ENCODE results near the gene ADGRF4.

ADGRF4 gene

GRCh38 chr6:47679322-47679906 lies 19.0 kb upstream of the ADGRF4 start:
- no peak for TF ChIP-seq CTCF (IDR thresholded peaks at IDR 0.05; ENCODE audit: low read depth, low read length, missing control alignments)
- Histone ChIP-seq H3K36me3 (replicated peaks) (no peaks in the 10 kb centered on the region), H3K27me3 (replicated peaks) (no peaks in the 10 kb centered on the region), H3K4me3 (ENCODE audit: low read depth, low read length) (no peak overlapping the region), H3K27ac (no peak overlapping the region)
- in situ Hi-C loops (cut with HindIII; ENCODE audit: low pct_ligation_motif_present, low sequenced_read_pairs), result no loop called here
- no peak for DNase-seq

GRCh38 chr6:47680051-47680450 lies 18.3 kb upstream of the ADGRF4 start:
- no peak for DNase-seq
- no peak overlapping the region for H3K27ac ChIP-seq

GRCh38 chr6:47680724-47681123 lies 17.7 kb upstream of the ADGRF4 start:
- TF ChIP-seq CTCF (IDR thresholded peaks at IDR 0.05; ENCODE audit: low read depth, low read length, missing control alignments), result no peak
- DNase-seq, result no peak
- in situ Hi-C loops (cut with HindIII; ENCODE audit: low pct_ligation_motif_present, low sequenced_read_pairs), result no loop called here

More at GRCh38 chr6:47680051-47680450, 18.3 kb upstream of the ADGRF4 start:
- Histone ChIP-seq H3K27me3 (replicated peaks) (no peaks in the 10 kb centered on the region), H3K36me3 (replicated peaks) (no peaks in the 10 kb centered on the region), H3K4me3 (ENCODE audit: low read depth, low read length) (no peak overlapping the region)
- in situ Hi-C loops (cut with HindIII; ENCODE audit: low pct_ligation_motif_present, low sequenced_read_pairs), result no loop called here
- no peak for TF ChIP-seq CTCF (IDR thresholded peaks at IDR 0.05; ENCODE audit: low read depth, low read length, missing control alignments)

GRCh38 chr6:47681201-47681990 lies 17.0 kb upstream of the ADGRF4 start:
- no peak overlapping the region for H3K27ac ChIP-seq
- TF ChIP-seq CTCF (IDR thresholded peaks at IDR 0.05; ENCODE audit: low read depth, low read length, missing control alignments), result no peak
- in situ Hi-C loops (cut with HindIII; ENCODE audit: low pct_ligation_motif_present, low sequenced_read_pairs), result no loop called here
- no peak overlapping the region for H3K4me3 ChIP-seq (ENCODE audit: low read depth, low read length)
- no peaks in the 10 kb centered on the region for H3K27me3 ChIP-seq (replicated peaks)
- no peak for DNase-seq
- no peaks in the 10 kb centered on the region for H3K36me3 ChIP-seq (replicated peaks)

More at GRCh38 chr6:47680724-47681123, 17.7 kb upstream of the ADGRF4 start:
- H3K27ac ChIP-seq, result no peak overlapping the region
- no peaks in the 10 kb centered on the region for H3K27me3 ChIP-seq (replicated peaks)
- H3K4me3 ChIP-seq (ENCODE audit: low read depth, low read length), result no peak overlapping the region
- no peaks in the 10 kb centered on the region for H3K36me3 ChIP-seq (replicated peaks)

- in situ Hi-C loops (cut with HindIII; ENCODE audit: low pct_ligation_motif_present, low sequenced_read_pairs), result no loop called here
- no peak overlapping the region for H3K27ac ChIP-seq
- H3K36me3 ChIP-seq (replicated peaks), result no peaks in the 10 kb centered on the region
- no peak for DNase-seq
- H3K4me3 ChIP-seq (ENCODE audit: low read depth, low read length), result no peak overlapping the region
- no peak for TF ChIP-seq CTCF (IDR thresholded peaks at IDR 0.05; ENCODE audit: low read depth, low read length, missing control alignments)
- no peaks in the 10 kb centered on the region for H3K27me3 ChIP-seq (replicated peaks)
These were observed 12.0 kb upstream of the ADGRF4 start for GRCh38 chr6:47686411-47686810.

Data from brain microvascular endothelial cell (primary cell).